ENCODE results near the gene SUN2. TPM values are rescaled to one million over a fixed set of nuclear protein-coding genes. Genes with fewer than 3 reads are reported as not detected.

SUN2 gene
- total and polyA plus RNA-seq, 4 donors = 95.4 to 495 (median 289) TPM

DNA sequence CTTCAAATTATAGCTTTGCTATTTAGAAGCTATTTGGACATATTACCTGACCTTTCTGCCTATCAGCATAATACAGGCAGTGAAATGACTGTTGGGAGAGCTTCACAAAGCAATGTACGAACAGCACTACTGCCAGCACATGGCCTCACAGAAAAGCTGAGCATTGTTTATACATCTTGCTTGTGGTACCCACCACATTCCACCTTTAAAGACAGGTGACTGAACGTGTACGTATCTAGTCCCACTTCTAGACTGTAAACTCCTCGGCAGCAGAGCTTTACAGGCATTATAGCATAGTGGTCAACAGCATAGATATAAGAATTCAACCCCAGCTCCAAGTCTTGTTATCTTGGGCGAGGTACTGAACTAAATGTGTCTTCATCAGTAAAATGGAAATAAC, 56.7 kb downstream of the SUN2 start:
- WGBS, 2 donors = 23 to 26% methylated on average over 5 of the region's 5 CpGs
- intact Hi-C loops (cut with DNase I) = no loop called here
- H3K9me3 ChIP-seq (ENCODE audit: control insufficient read depth, low read length) = no peaks in the 10 kb centered on the region
- H3K36me3 ChIP-seq (ENCODE audit: control insufficient read depth in 1 of 2, insufficient read depth in 2 of 2, low read length in 1 of 2) = no peaks in the 10 kb centered on the region
- H3K27me3 ChIP-seq (ENCODE audit: control insufficient read depth in 1 of 2, insufficient read depth in 2 of 2, low read length in 1 of 2) = no peaks in the 10 kb centered on the region
- H3K27ac ChIP-seq (ENCODE audit: low read depth in 1 of 2, low read length in 2 of 2) = peak overlapping the region; percentile 8 to 22
- DNase-seq = no peak
- peak overlapping the region; percentile 16 to 36 for H3K4me3 ChIP-seq (ENCODE audit: low read length in 2 of 2)
- peaks cover 2 to 17% of the 10 kb centered on the region in 2 donors for H3K4me1 ChIP-seq (ENCODE audit: control insufficient read depth in 1 of 2, insufficient read depth in 2 of 2, low read length in 2 of 2)
- no peak for ATAC-seq (ENCODE audit: low FRiP score)

DNA sequence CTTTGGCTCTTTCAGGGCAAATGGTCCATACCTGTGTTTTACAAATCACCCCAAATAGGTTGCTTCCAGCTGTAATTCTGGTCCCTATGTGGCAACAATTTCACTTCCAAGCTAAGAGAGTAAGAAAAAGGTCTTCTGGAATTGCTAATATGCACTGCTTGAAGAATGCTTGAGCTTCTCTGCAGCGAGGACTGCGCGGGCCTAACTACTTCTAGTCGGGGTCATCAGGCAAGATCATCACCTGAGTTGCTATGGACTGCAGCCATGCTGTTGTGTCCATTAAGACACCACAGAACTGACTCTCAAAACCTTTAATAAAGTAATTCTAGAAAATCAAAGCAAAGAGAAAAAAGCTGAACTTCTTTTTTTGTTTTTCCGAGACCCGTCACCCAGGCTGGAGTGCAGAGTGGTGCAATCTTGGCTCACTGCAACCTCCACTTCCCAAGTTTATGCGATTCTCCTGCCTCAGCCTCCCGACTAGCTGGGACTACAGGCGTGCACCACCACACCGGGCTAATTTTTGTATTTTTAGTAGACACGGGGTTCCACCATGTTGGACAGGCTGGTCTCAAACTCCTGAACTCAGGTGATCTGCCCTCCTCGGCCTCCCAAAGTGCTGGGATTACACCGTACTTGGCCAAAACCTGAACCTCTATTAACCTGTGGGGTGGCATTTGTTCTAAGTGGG, 57.2 kb downstream of the SUN2 start:
- WGBS, 2 donors = 82 to 86% methylated on average over 13 of the region's 13 CpGs
- Histone ChIP-seq H3K4me3 (ENCODE audit: low read length in 2 of 2) (peak overlapping the region in 1 of 2 donors; percentile 36), H3K9me3 (ENCODE audit: control insufficient read depth, low read length) (no peaks in the 10 kb centered on the region), H3K27ac (ENCODE audit: low read depth in 1 of 2, low read length in 2 of 2) (peak overlapping the region; percentile 9 to 22), H3K4me1 (ENCODE audit: control insufficient read depth in 1 of 2, insufficient read depth in 2 of 2, low read length in 2 of 2) (peaks cover 2 to 17% of the 10 kb centered on the region in 2 donors), H3K36me3 (ENCODE audit: control insufficient read depth in 1 of 2, insufficient read depth in 2 of 2, low read length in 1 of 2) (no peaks in the 10 kb centered on the region), H3K27me3 (ENCODE audit: control insufficient read depth in 1 of 2, insufficient read depth in 2 of 2, low read length in 1 of 2) (no peaks in the 10 kb centered on the region)
- ATAC-seq (ENCODE audit: low FRiP score) (no peak), DNase-seq (no peak)
- intact Hi-C loops (cut with DNase I) = no loop called here

DNA sequence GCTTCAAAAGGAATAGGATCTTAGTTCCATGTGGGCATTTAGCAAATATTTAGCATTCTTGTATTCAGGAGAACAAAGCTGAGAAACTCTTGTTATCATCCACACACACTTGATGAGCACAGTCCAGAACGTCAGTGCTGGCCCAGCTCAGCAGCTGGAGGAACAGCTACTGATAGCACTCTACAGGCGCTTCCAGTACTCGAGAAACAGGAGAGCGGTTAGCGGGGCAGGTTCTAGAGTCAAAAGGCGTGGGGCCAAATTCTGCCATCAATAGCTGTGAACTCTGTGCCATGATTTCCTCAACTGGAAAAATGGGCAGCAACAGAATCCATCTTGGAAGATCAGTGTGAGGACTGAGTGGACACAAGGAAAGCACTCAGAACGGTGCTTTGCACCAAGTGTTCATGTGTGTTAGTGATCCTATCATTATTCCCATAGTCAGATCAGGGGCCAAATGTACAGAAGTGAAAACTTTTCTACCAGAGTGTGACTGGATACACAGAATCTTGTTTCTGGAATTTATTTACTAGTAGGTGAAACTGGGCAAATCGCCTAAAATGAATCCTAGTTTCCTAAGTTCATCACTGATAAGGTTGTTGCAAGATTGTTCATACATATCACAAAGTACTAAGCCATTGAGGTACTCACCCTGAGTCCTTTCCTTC, 58.2 kb downstream of the SUN2 start:
- H3K9me3 ChIP-seq (ENCODE audit: control insufficient read depth, low read length) = no peaks in the 10 kb centered on the region
- intact Hi-C loops (cut with DNase I) = no loop called here
- peaks cover 2 to 17% of the 10 kb centered on the region in 2 donors for H3K4me1 ChIP-seq (ENCODE audit: control insufficient read depth in 1 of 2, insufficient read depth in 2 of 2, low read length in 2 of 2)
- DNase-seq (no peak), ATAC-seq (ENCODE audit: low FRiP score) (no peak)
- no peaks in the 10 kb centered on the region for H3K27me3 ChIP-seq (ENCODE audit: control insufficient read depth in 1 of 2, insufficient read depth in 2 of 2, low read length in 1 of 2)
- WGBS, 2 donors = 26 to 30% methylated on average over 8 of the region's 8 CpGs
- H3K4me3 ChIP-seq (ENCODE audit: low read length in 2 of 2) = no peak overlapping the region
- H3K36me3 ChIP-seq (ENCODE audit: control insufficient read depth in 1 of 2, insufficient read depth in 2 of 2, low read length in 1 of 2) = no peaks in the 10 kb centered on the region
- peak overlapping the region; percentile 18 to 82 for H3K27ac ChIP-seq (ENCODE audit: low read depth in 1 of 2, low read length in 2 of 2)

- Histone ChIP-seq H3K27ac (ENCODE audit: low read depth in 1 of 2, low read length in 2 of 2) (peak overlapping the region; percentile 43 to 49), H3K27me3 (ENCODE audit: control insufficient read depth in 1 of 2, insufficient read depth in 2 of 2, low read length in 1 of 2) (no peaks in the 10 kb centered on the region), H3K9me3 (ENCODE audit: control insufficient read depth, low read length) (no peaks in the 10 kb centered on the region), H3K36me3 (ENCODE audit: control insufficient read depth in 1 of 2, insufficient read depth in 2 of 2, low read length in 1 of 2) (no peaks in the 10 kb centered on the region), H3K4me3 (ENCODE audit: low read length in 2 of 2) (no peak overlapping the region), H3K4me1 (ENCODE audit: control insufficient read depth in 1 of 2, insufficient read depth in 2 of 2, low read length in 2 of 2) (peaks cover 2 to 17% of the 10 kb centered on the region in 2 donors)
- WGBS, 2 donors = 17 to 23% methylated on average over 3 of the region's 3 CpGs
- DNase-seq = no peak
- no peak for ATAC-seq (ENCODE audit: low FRiP score)
- intact Hi-C loops (cut with DNase I) = no loop called here
Measured at GRCh38 chr22:38696606-38697424, 59.0 kb downstream of the SUN2 start.

- DNase-seq (no peak), ATAC-seq (ENCODE audit: low FRiP score) (no peak)
- no peaks in the 10 kb centered on the region for H3K9me3 ChIP-seq (ENCODE audit: control insufficient read depth, low read length)
- no peak overlapping the region for H3K27ac ChIP-seq (ENCODE audit: low read depth in 1 of 2, low read length in 2 of 2)
- H3K4me1 ChIP-seq (ENCODE audit: control insufficient read depth in 1 of 2, insufficient read depth in 2 of 2, low read length in 2 of 2) = peaks cover 2 to 17% of the 10 kb centered on the region in 2 donors
- H3K4me3 ChIP-seq (ENCODE audit: low read length in 2 of 2) = no peak overlapping the region
- intact Hi-C loops (cut with DNase I) = no loop called here
- H3K36me3 ChIP-seq (ENCODE audit: control insufficient read depth in 1 of 2, insufficient read depth in 2 of 2, low read length in 1 of 2) = no peaks in the 10 kb centered on the region
- no peaks in the 10 kb centered on the region for H3K27me3 ChIP-seq (ENCODE audit: control insufficient read depth in 1 of 2, insufficient read depth in 2 of 2, low read length in 1 of 2)
- WGBS, 2 donors = 62 to 66% methylated on average over 3 of the region's 3 CpGs
Measured at GRCh38 chr22:38694940-38695339, 60.9 kb downstream of the SUN2 start.

DNA sequence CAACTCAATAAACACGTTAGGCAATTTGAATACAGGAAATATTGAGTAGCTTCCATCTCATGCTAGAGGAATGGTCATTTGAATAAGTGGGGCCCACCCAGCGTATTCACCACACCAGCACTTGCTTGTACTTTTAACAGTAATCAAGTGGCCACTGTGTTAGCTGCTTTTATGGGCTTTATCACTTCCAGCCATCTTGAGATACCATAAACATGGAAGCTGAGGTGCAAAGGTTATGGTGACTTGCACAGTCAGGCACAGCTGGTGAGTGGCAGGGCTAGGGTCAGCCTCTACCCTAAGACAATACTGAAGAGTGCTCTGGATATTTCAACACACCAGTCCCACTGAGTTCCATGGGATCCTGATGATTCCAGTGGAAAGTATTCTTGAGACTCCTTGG, 61.7 kb downstream of the SUN2 start:
- Histone ChIP-seq H3K27me3 (ENCODE audit: control insufficient read depth in 1 of 2, insufficient read depth in 2 of 2, low read length in 1 of 2) (no peaks in the 10 kb centered on the region), H3K27ac (ENCODE audit: low read depth in 1 of 2, low read length in 2 of 2) (no peak overlapping the region), H3K9me3 (ENCODE audit: control insufficient read depth, low read length) (no peaks in the 10 kb centered on the region), H3K4me3 (ENCODE audit: low read length in 2 of 2) (no peak overlapping the region), H3K36me3 (ENCODE audit: control insufficient read depth in 1 of 2, insufficient read depth in 2 of 2, low read length in 1 of 2) (peaks cover 0 to 1% of the 10 kb centered on the region in 2 donors), H3K4me1 (ENCODE audit: control insufficient read depth in 1 of 2, insufficient read depth in 2 of 2, low read length in 2 of 2) (peaks cover 2 to 13% of the 10 kb centered on the region in 2 donors)
- ATAC-seq (ENCODE audit: low FRiP score) (no peak), DNase-seq (no peak)
- WGBS, 2 donors = 82 to 89% methylated on average over 2 of the region's 2 CpGs
- intact Hi-C loops (cut with DNase I) = no loop called here

- intact Hi-C loops (cut with DNase I) = loop anchor here in 1 of 2 donors (10.0 kb wide), 1 partner anchor 185 kb away; the partner anchor contains the start of gene DDX17
Measured at GRCh38 chr22:38689651-38690050, 66.1 kb downstream of the SUN2 start.

GRCh38 chr22:38685761-38686160, 70.0 kb downstream of the SUN2 start:
- Histone ChIP-seq H3K27me3 (ENCODE audit: control insufficient read depth in 1 of 2, insufficient read depth in 2 of 2, low read length in 1 of 2) (no peaks in the 10 kb centered on the region), H3K36me3 (ENCODE audit: control insufficient read depth in 1 of 2, insufficient read depth in 2 of 2, low read length in 1 of 2) (peaks cover 5 to 19% of the 10 kb centered on the region in 2 donors), H3K27ac (ENCODE audit: low read depth in 1 of 2, low read length in 2 of 2) (no peak overlapping the region), H3K4me1 (ENCODE audit: control insufficient read depth in 1 of 2, insufficient read depth in 2 of 2, low read length in 2 of 2) (peaks cover 0 to 4% of the 10 kb centered on the region in 2 donors), H3K4me3 (ENCODE audit: low read length in 2 of 2) (no peak overlapping the region), H3K9me3 (ENCODE audit: control insufficient read depth, low read length) (no peaks in the 10 kb centered on the region)
- intact Hi-C loops (cut with DNase I) = loop anchor here in 1 of 2 donors (10.0 kb wide), 1 partner anchor 181 kb away; the partner anchor contains the start of gene DDX17
- DNase-seq (no peak), ATAC-seq (ENCODE audit: low FRiP score) (no peak)
- 71 to 73% methylated on average over 1 of the region's 1 CpG for WGBS, 2 donors

More at GRCh38 chr22:38689651-38690050, 66.1 kb downstream of the SUN2 start:
- Histone ChIP-seq H3K36me3 (ENCODE audit: control insufficient read depth in 1 of 2, insufficient read depth in 2 of 2, low read length in 1 of 2) (peaks cover 5 to 19% of the 10 kb centered on the region in 2 donors), H3K27ac (ENCODE audit: low read depth in 1 of 2, low read length in 2 of 2) (no peak overlapping the region), H3K9me3 (ENCODE audit: control insufficient read depth, low read length) (no peaks in the 10 kb centered on the region), H3K4me3 (ENCODE audit: low read length in 2 of 2) (no peak overlapping the region), H3K27me3 (ENCODE audit: control insufficient read depth in 1 of 2, insufficient read depth in 2 of 2, low read length in 1 of 2) (no peaks in the 10 kb centered on the region), H3K4me1 (ENCODE audit: control insufficient read depth in 1 of 2, insufficient read depth in 2 of 2, low read length in 2 of 2) (no peaks in the 10 kb centered on the region)
- no peak for DNase-seq
- WGBS, 2 donors = 20 to 45% methylated on average over 1 of the region's 1 CpG
- no peak for ATAC-seq (ENCODE audit: low FRiP score)

Measured in aorta (tissue), 5 donors.